CD4-positive, alpha-beta T cell (primary cell): ENCODE results near the gene ELMO1. TPM values are rescaled to one million over a fixed set of nuclear protein-coding genes. Genes with fewer than 3 reads are reported as not detected.

ENCODE experiments used
- ATAC-seq: fragments of 200-7000 bp; cut with Tn5 transposase; one replicate; pipeline ENCODE4 v1.10.0; 2022; ENCODE audit warnings: mild to moderate bottlenecking; ENCODE audit not compliant: poor library complexity
- CTCF ChIA-PET: fragments of 350-600 bp; sonication (Branson Sonifier 250); formaldehyde crosslinking; loops from one replicate; lab custom pipeline; 2021; ENCODE audit warnings: antibody characterized with exemption, inconsistent platforms; lab: Charles Lee
- POLR2A ChIA-PET: fragments of 350-600 bp; sonication (Branson Sonifier 250); formaldehyde crosslinking; loops from one replicate; lab custom pipeline; 2021; ENCODE audit warnings: antibody characterized with exemption, inconsistent platforms; lab: Charles Lee
- DNase-seq, 14 experiments: peaks; one replicate each; pipeline ENCODE4 v3.0.0-alpha.2; 2013 to 2020; ENCODE audit warnings: mixed read lengths in 2 of 14
- H3K27ac ChIP-seq, 2 donors: one replicate each; pipeline versions ENCODE4 v1.5.1 to v1.7.0; 2013; ENCODE audit warnings: low read length in 2 of 2, low read depth in 1 of 2, mild to moderate bottlenecking in 1 of 2
- H3K27me3 ChIP-seq, 2 experiments: 1 replicate in 1 of 2; 2 replicates in 1 of 2; pipeline versions ENCODE4 v1.6.1 to v1.7.0; 2013; ENCODE audit warnings: low read length in 2 of 2, control low read depth in 1 of 2, mild to moderate bottlenecking in 1 of 2, moderate library complexity in 1 of 2; ENCODE audit not compliant: insufficient read depth in 2 of 2, control insufficient read depth in 1 of 2
- H3K36me3 ChIP-seq: one replicate; pipeline ENCODE4 v1.6.1; 2013; ENCODE audit warnings: low read length, control low read depth; ENCODE audit not compliant: insufficient read depth
- H3K4me1 ChIP-seq: one replicate; pipeline ENCODE4 v1.6.1; 2013; ENCODE audit warnings: low read length, control low read depth; ENCODE audit not compliant: insufficient read depth
- H3K4me3 ChIP-seq: one replicate; pipeline ENCODE4 v1.5.1; 2013; ENCODE audit warnings: mild to moderate bottlenecking, low read length, moderate library complexity
- H3K9me3 ChIP-seq, 2 experiments: 1 replicate in 1 of 2; 2 replicates in 1 of 2; pipeline versions ENCODE4 v1.6.1 to v1.7.0; 2013; ENCODE audit warnings: low read length in 2 of 2, mild to moderate bottlenecking in 2 of 2, control low read depth in 1 of 2, moderate library complexity in 1 of 2; ENCODE audit not compliant: control insufficient read depth in 1 of 2, insufficient read depth in 1 of 2
- H3K27ac Mint-ChIP-seq: one replicate; pipeline ENCODE4 v1.8.0; 2020; ENCODE audit warnings: mixed read lengths
- H3K27me3 Mint-ChIP-seq: one replicate; pipeline ENCODE4 v1.8.0; 2021; ENCODE audit warnings: mixed read lengths
- H3K36me3 Mint-ChIP-seq: one replicate; pipeline ENCODE4 v1.8.0; 2021; ENCODE audit warnings: low read depth, mixed read lengths
- H3K4me1 Mint-ChIP-seq: one replicate; pipeline ENCODE4 v1.8.0; 2021; ENCODE audit warnings: low read depth, mixed read lengths
- H3K4me3 Mint-ChIP-seq: one replicate; pipeline ENCODE4 v1.8.0; 2020; ENCODE audit warnings: mild to moderate bottlenecking, mixed read lengths
- H3K9me3 Mint-ChIP-seq: one replicate; pipeline ENCODE4 v1.8.0; 2020; ENCODE audit warnings: mixed read lengths
- CTCF ChIP-seq: fragments of 200-600 bp; IDR thresholded peaks from one replicate; pipeline ENCODE4 v1.8.0; 2022; ENCODE audit warnings: antibody characterized with exemption, mild to moderate bottlenecking
- intact Hi-C, 2 experiments: fragments of 100-400 bp; cut with DNase I in 1 of 2; cut with micrococcal nuclease in 1 of 2; formaldehyde crosslinking; loops; one replicate each; pipeline versions ENCODE4 v1.15.1 to v1.9.0; 2023 to 2025; cut with DNase I, micrococcal nuclease
- total RNA-seq, 174 experiments: library from RNA in 2 of 174; stranded (reverse) in 2 of 174; gene quantifications; one replicate each; pipeline ENCODE4 v1.2.3 and lab custom pipeline; 2021 to 2026

Gene ELMO1
- total RNA-seq, 2 experiments from 2014 or later = 117 to 120 TPM

- no peaks in the 10 kb centered on the region for H3K4me1 ChIP-seq
- ChIA-PET CTCF (no interaction called here), POLR2A (interaction anchor here (1.5 kb wide), 1 partner anchor 10 kb away, joined by 4 read pairs; no protein-coding TSS in a partner anchor)
- Mint-ChIP-seq H3K4me3 (no peak overlapping the region), H3K36me3 (peaks cover 75% of the 10 kb centered on the region), H3K9me3 (peaks cover 3% of the 10 kb centered on the region), H3K27me3 (no peaks in the 10 kb centered on the region), H3K27ac (no peak overlapping the region), H3K4me1 (peaks cover 9% of the 10 kb centered on the region)
- ATAC-seq (no peak), DNase-seq (no peak)
- intact Hi-C loops = no loop called here
- H3K9me3 ChIP-seq = peaks cover 2 to 20% of the 10 kb centered on the region in 2 experiments
- no peak for TF ChIP-seq CTCF
- H3K36me3 ChIP-seq = peaks cover 20% of the 10 kb centered on the region
- no peak overlapping the region for H3K27ac ChIP-seq
- H3K27me3 ChIP-seq = no peaks in the 10 kb centered on the region
- H3K4me3 ChIP-seq = no peak overlapping the region
These were observed 518.9 kb downstream of the ELMO1 start for GRCh38 chr7:36929791-36930190.

- peaks cover 0 to 16% of the 10 kb centered on the region in 2 experiments for H3K9me3 ChIP-seq
- H3K4me3 ChIP-seq = no peak overlapping the region
- no peaks in the 10 kb centered on the region for H3K27me3 ChIP-seq
- no peak for TF ChIP-seq CTCF
- Mint-ChIP-seq H3K4me3 (no peak overlapping the region), H3K27ac (no peak overlapping the region), H3K27me3 (no peaks in the 10 kb centered on the region), H3K4me1 (peaks cover 9% of the 10 kb centered on the region), H3K36me3 (peaks cover 74% of the 10 kb centered on the region), H3K9me3 (peaks cover 3% of the 10 kb centered on the region)
- intact Hi-C loops = no loop called here
- no peak for ATAC-seq
- ChIA-PET CTCF (interaction anchor here (1.0 kb wide), 1 partner anchor 609 kb away, joined by 3 read pairs; no protein-coding TSS in a partner anchor), POLR2A (interaction anchor here (1.5 kb wide), 1 partner anchor 9 kb away, joined by 4 read pairs; no protein-coding TSS in a partner anchor)
- no peak for DNase-seq
- no peaks in the 10 kb centered on the region for H3K4me1 ChIP-seq
- peaks cover 15% of the 10 kb centered on the region for H3K36me3 ChIP-seq
- H3K27ac ChIP-seq = no peak overlapping the region
These were observed 519.9 kb downstream of the ELMO1 start for GRCh38 chr7:36928718-36929117.

GRCh38 chr7:36928311-36928710 is 520.4 kb downstream of the ELMO1 start:
- H3K4me1 Mint-ChIP-seq = peaks cover 9% of the 10 kb centered on the region
- no peak overlapping the region for H3K27ac Mint-ChIP-seq
- peaks cover 11% of the 10 kb centered on the region for H3K36me3 ChIP-seq
- H3K36me3 Mint-ChIP-seq = peaks cover 74% of the 10 kb centered on the region
- no peaks in the 10 kb centered on the region for H3K27me3 ChIP-seq
- H3K4me1 ChIP-seq = no peaks in the 10 kb centered on the region
- no peak overlapping the region for H3K4me3 Mint-ChIP-seq
- no peak overlapping the region for H3K27ac ChIP-seq
- H3K4me3 ChIP-seq = no peak overlapping the region
- DNase-seq = no peak
- H3K27me3 Mint-ChIP-seq = no peaks in the 10 kb centered on the region
- H3K9me3 ChIP-seq = peaks cover 0 to 13% of the 10 kb centered on the region in 2 experiments
- intact Hi-C loops = no loop called here
- POLR2A ChIA-PET = no interaction called here
- peaks cover 5% of the 10 kb centered on the region for H3K9me3 Mint-ChIP-seq
- ATAC-seq = no peak
- CTCF ChIA-PET = interaction anchor here (1.0 kb wide), 1 partner anchor 609 kb away, joined by 3 read pairs; no protein-coding TSS in a partner anchor
- TF ChIP-seq CTCF = no peak
